MM.1S (cell line): ENCODE data around the gene PIEZO1.

Experiments used
- DNase-seq: peaks from one replicate; pipeline ENCODE4 v3.0.0-alpha.2; 2015
- H2AFZ ChIP-seq: fragments of 300-600 bp; sonication (generic); 2 replicates; pipeline ENCODE4 v1.6.0; 2016; ENCODE audit warnings: antibody characterized with exemption, low read length
- H3F3A ChIP-seq: fragments of 300-600 bp; sonication (generic); 2 replicates; pipeline ENCODE4 v1.6.1; 2016; ENCODE audit warnings: mild to moderate bottlenecking, antibody characterized with exemption, low read length, moderate library complexity, mixed read lengths; ENCODE audit not compliant: insufficient read depth
- H3K27ac ChIP-seq: fragments of 300-600 bp; sonication (generic); 2 replicates; pipeline ENCODE4 v1.5.1; 2016; ENCODE audit warnings: mild to moderate bottlenecking, low read length
- H3K27me3 ChIP-seq: fragments of 300-600 bp; sonication (generic); replicated peaks from 2 replicates; pipeline ENCODE4 v1.6.0; 2016; ENCODE audit warnings: low read length; ENCODE audit not compliant: insufficient read depth
- H3K36me3 ChIP-seq: fragments of 300-600 bp; sonication (generic); replicated peaks from 2 replicates; pipeline ENCODE4 v1.6.1; 2016; ENCODE audit warnings: mild to moderate bottlenecking, low read length, mixed read lengths; ENCODE audit not compliant: insufficient read depth
- H3K4me1 ChIP-seq: fragments of 300-600 bp; sonication (generic); 2 replicates; pipeline ENCODE4 v1.6.1; 2016; ENCODE audit warnings: low read length, mixed read lengths
- H3K4me2 ChIP-seq: fragments of 300-600 bp; sonication (generic); 2 replicates; pipeline ENCODE4 v1.6.0; 2016; ENCODE audit warnings: low read depth, low read length
- H3K4me3 ChIP-seq: fragments of 300-600 bp; sonication (generic); 2 replicates; pipeline ENCODE4 v1.5.1; 2016; ENCODE audit warnings: low read length, mixed read lengths
- H3K79me2 ChIP-seq: fragments of 300-600 bp; sonication (generic); 2 replicates; pipeline ENCODE4 v1.6.1; 2016; ENCODE audit warnings: mixed run types, low read length, mixed read lengths
- H3K9ac ChIP-seq: fragments of 300-600 bp; sonication (generic); 2 replicates; pipeline ENCODE4 v1.6.1; 2016; ENCODE audit warnings: low read length, mixed read lengths
- H3K9me2 ChIP-seq: fragments of 300-600 bp; sonication (generic); replicated peaks from 2 replicates; pipeline ENCODE4 v1.6.1; 2016; ENCODE audit warnings: mild to moderate bottlenecking, low read length, mixed read lengths; ENCODE audit not compliant: insufficient read depth
- H3K9me3 ChIP-seq: fragments of 300-600 bp; sonication (generic); replicated peaks from 2 replicates; pipeline ENCODE4 v1.6.1; 2016; ENCODE audit warnings: mild to moderate bottlenecking, low read length, mixed read lengths; ENCODE audit not compliant: insufficient read depth
- H4K20me1 ChIP-seq: fragments of 300-600 bp; sonication (generic); 2 replicates; pipeline ENCODE4 v1.6.1; 2016; ENCODE audit warnings: mild to moderate bottlenecking, low read length, moderate library complexity, mixed read lengths; ENCODE audit not compliant: insufficient read depth
- EZH2 ChIP-seq: fragments of 300-600 bp; sonication (generic); optimal IDR thresholded peaks from 2 replicates; pipeline ENCODE3; 2017; ENCODE audit warnings: low read depth, mild to moderate bottlenecking, antibody characterized with exemption, low read length, mixed read lengths
- EZH2phosphoT487 ChIP-seq: fragments of 300-600 bp; sonication (generic); IDR thresholded peaks from 2 replicates; pipeline ENCODE4 v1.6.1; 2018; ENCODE audit warnings: antibody characterized with exemption, low read length
- TF ChIP-seq, protein P1 (sequence below): fragments of 300-600 bp; sonication (generic); IDR thresholded peaks from 2 replicates; pipeline ENCODE4 v1.5.1; 2016; ENCODE audit warnings: antibody characterized with exemption, low read length, mixed read lengths

The PIEZO1 gene

GRCh38 chr16:88831838-88832237 lies 46.8 kb upstream of the PIEZO1 start:
- Histone ChIP-seq H3K4me1 (no peaks in the 10 kb centered on the region), H3K9me2 (no peaks in the 10 kb centered on the region), H3K4me3 (no peak overlapping the region), H3K4me2 (no peak overlapping the region), H3K9me3 (no peaks in the 10 kb centered on the region), H3K27me3 (peaks cover 4% of the 10 kb centered on the region; the same call in 1 of the 2 replicates), H4K20me1 (no peaks in the 10 kb centered on the region), H3K9ac (no peak overlapping the region), H3K36me3 (no peaks in the 10 kb centered on the region), H3K79me2 (no peaks in the 10 kb centered on the region), H3F3A (no peaks in the 10 kb centered on the region), H3K27ac (no peak overlapping the region), H2AFZ (no peak overlapping the region)
- TF ChIP-seq, protein P1, sequence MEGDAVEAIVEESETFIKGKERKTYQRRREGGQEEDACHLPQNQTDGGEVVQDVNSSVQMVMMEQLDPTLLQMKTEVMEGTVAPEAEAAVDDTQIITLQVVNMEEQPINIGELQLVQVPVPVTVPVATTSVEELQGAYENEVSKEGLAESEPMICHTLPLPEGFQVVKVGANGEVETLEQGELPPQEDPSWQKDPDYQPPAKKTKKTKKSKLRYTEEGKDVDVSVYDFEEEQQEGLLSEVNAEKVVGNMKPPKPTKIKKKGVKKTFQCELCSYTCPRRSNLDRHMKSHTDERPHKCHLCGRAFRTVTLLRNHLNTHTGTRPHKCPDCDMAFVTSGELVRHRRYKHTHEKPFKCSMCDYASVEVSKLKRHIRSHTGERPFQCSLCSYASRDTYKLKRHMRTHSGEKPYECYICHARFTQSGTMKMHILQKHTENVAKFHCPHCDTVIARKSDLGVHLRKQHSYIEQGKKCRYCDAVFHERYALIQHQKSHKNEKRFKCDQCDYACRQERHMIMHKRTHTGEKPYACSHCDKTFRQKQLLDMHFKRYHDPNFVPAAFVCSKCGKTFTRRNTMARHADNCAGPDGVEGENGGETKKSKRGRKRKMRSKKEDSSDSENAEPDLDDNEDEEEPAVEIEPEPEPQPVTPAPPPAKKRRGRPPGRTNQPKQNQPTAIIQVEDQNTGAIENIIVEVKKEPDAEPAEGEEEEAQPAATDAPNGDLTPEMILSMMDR = no peak
- TF ChIP-seq EZH2phosphoT487 = no peak
- TF ChIP-seq EZH2 = no peak
- DNase-seq = no peak

GRCh38 chr16:88830783-88831182 lies 45.8 kb upstream of the PIEZO1 start:
- no peak overlapping the region for H3K4me3 ChIP-seq
- H3K4me1 ChIP-seq = no peaks in the 10 kb centered on the region
- no peak overlapping the region for H3K27ac ChIP-seq
- no peaks in the 10 kb centered on the region for H3K36me3 ChIP-seq
- H3F3A ChIP-seq = no peaks in the 10 kb centered on the region
- peaks cover 4% of the 10 kb centered on the region; the same call in 1 of the 2 replicates for H3K27me3 ChIP-seq
- no peaks in the 10 kb centered on the region for H3K9me3 ChIP-seq
- no peak overlapping the region for H3K9ac ChIP-seq
- H2AFZ ChIP-seq = no peak overlapping the region
- H4K20me1 ChIP-seq = no peaks in the 10 kb centered on the region
- H3K79me2 ChIP-seq = no peaks in the 10 kb centered on the region
- TF ChIP-seq, protein P1 = no peak
- TF ChIP-seq EZH2 (no peak), EZH2phosphoT487 (no peak)
- H3K9me2 ChIP-seq = no peaks in the 10 kb centered on the region
- H3K4me2 ChIP-seq = no peak overlapping the region
- no peak for DNase-seq

- no peaks in the 10 kb centered on the region for H3K9me2 ChIP-seq
- no peak overlapping the region for H3K4me2 ChIP-seq
- TF ChIP-seq EZH2 (no peak), EZH2phosphoT487 (no peak)
- TF ChIP-seq, protein P1 = no peak
- no peak overlapping the region for H3K4me3 ChIP-seq
- no peaks in the 10 kb centered on the region for H3K4me1 ChIP-seq
- no peak overlapping the region for H3K9ac ChIP-seq
- no peak overlapping the region for H3K27ac ChIP-seq
- peaks cover 4% of the 10 kb centered on the region; the same call in 1 of the 2 replicates for H3K27me3 ChIP-seq
- no peaks in the 10 kb centered on the region for H3F3A ChIP-seq
- no peaks in the 10 kb centered on the region for H4K20me1 ChIP-seq
- no peaks in the 10 kb centered on the region for H3K36me3 ChIP-seq
- no peak for DNase-seq
- no peak overlapping the region for H2AFZ ChIP-seq
- H3K79me2 ChIP-seq = no peaks in the 10 kb centered on the region
- H3K9me3 ChIP-seq = no peaks in the 10 kb centered on the region
Measured at GRCh38 chr16:88830258-88830657, 45.2 kb upstream of the PIEZO1 start.
